GM19035 (cell line): Measurements from ENCODE around the gene TANC1.

Source experiments
- ATAC-seq: cut with Tn5 transposase; IDR thresholded peaks from one replicate; pipeline ENCODE4 v1.9.1; 2021; ENCODE audit not compliant: unreplicated experiment

Gene TANC1

DNA sequence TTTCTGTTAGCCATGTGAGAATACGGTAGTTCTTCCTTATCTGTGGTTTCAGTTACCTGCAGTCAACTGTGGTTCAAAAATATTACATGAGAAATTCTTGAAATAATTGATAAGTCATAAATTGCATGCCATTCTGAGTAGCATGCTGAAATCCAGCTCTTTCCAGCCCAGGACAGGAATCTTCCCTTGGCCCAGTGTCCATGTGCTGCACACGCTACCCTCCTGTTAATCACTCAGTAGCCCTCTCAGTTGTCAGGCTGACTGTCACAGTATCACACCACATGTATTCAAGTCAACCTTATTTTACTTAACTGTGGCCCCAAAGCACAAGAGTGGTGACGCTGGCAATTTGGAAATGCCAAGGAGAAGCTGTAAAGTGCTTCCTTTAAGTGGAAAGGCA is 141.1 kb downstream of the TANC1 start:
- no peak for ATAC-seq

DNA sequence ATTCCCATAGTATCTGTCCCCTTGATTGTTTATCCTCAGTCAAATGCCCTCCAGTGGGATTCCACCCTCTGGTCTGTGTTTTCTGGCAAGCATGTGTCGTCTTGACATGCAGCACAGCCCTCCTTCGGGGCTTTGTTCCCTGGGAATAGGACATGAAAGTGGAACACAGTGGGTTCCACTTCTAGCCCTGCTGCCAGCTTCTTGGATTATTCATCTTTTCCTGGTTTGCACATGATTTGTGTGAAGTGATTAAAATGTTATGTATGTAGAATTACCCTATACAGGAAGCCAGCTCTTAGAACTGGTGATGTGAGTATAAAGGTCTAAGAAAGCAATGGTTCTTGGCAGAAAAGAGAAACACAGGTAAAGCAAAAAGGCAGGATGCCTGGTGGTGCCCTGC is 142.3 kb downstream of the TANC1 start:
- ATAC-seq, result no peak

- no peak for ATAC-seq
These were observed 143.0 kb downstream of the TANC1 start for GRCh38 chr2:159111346-159111927.

DNA sequence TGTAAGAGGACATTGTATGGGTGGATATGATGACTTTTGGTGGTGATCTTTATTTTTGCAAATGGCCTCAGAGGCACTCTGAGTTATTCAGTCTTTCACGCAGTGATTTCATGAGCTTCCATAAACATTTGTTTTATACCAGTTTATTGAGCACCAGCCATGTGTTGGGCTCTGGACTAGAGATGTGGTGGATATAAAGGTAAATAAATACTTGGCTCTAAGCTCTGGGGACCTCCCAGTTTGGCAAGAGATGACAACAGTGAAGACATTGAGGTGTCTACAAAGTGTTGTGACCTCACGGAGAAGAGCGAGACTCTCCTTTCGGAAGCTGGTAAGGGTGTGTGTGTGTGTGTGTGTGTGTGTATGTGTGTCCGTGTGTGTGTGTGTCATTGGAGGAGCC is 146.4 kb downstream of the TANC1 start:
- ATAC-seq, result no peak

GRCh38 chr2:159116922-159117321 is 148.5 kb downstream of the TANC1 start:
- ATAC-seq, result no peak

DNA sequence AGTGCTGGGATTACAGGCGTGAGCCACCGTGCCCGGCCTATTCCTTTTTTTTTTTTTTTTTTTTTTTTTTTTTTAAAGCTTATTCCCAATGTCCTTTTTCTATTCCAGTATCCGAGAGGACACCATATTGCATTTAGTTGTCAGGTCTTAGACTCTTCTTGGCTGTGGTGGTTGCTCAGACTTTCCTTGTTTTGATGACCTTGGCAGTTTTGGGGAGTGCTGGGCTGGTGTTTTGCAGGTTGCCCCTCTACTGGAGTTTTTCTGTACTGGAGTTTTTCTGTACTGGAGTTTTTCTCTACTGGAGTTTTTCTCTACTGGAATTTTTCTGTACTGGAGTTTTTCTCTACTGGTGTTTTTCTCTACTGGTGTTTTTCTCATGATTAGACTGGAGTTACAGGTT is 149.2 kb downstream of the TANC1 start:
- ATAC-seq, result no peak

- peak; percentile 85 for ATAC-seq
These were observed 149.8 kb downstream of the TANC1 start for GRCh38 chr2:159118115-159118858.

GRCh38 chr2:159118859-159119500 is 150.5 kb downstream of the TANC1 start:
- ATAC-seq, result no peak

GRCh38 chr2:159119652-159120257 is 151.3 kb downstream of the TANC1 start:
- ATAC-seq, result no peak

DNA sequence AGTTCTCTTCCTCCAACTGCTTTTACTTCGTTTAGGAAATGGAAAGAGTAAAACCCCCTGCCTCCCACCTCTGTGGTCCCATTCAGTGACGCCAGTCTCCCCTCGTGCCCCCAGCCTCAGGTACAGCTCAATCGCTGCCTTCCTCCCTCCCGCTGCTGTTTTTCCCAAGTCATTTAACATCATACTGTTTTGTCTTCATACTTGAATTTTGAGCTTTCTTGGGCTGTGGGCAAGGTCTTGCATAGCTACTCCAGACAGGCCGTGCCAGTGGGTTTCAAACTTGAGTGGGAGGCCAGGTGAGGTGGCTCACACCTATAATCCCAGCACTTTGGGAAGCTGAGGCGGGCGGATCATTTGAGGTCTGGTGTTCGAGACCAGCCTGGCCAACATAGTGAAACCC is 155.3 kb downstream of the TANC1 start:
- no peak for ATAC-seq

GRCh38 chr2:159124441-159124911 is 156.0 kb downstream of the TANC1 start:
- ATAC-seq, result no peak

DNA sequence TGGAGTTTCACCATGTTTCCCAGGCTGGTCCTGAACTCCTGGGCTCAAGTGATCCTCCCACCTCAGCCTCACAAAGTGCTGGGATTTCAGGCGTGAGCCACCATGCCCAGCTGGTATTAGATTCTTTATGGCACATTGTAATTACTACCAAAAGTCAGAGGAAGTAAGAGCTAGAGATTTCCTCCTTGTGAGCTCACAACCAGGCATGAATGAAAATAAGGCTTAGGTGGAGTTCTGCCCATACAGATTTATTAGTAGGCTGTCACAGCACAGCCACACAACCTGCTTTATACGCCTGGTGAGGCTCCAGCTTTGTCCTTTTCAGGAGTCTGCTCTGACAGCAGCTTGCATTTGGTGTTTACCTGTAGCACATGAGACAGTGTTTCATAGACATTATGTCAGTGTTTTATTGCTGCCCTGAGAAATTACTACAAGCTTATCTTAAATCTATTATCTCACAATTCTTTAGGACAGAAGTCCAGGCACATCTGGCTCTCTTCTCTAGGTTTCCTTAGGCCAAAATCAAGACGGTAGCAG is 156.6 kb downstream of the TANC1 start:
- ATAC-seq, result no peak

DNA sequence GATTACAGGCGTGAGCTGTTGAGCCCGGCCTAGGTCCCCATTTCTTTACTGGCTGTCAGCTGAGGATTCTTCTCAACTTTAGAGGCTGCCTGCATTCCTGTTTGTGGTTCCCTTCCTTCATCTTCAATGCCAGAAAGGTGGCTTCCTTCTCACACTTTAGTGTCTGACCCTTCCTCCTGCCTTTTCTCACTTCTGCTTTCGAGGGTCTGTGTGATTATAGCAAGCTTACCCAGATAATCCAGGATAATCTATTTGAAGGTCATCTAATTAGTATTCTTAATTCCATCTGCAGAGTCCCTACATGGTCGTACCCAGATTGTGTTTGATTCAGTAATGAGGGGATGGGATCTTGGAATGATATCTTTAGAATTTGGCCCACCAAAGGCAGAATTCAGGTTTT is 157.4 kb downstream of the TANC1 start:
- no peak for ATAC-seq

GRCh38 chr2:159126432-159127022 is 158.1 kb downstream of the TANC1 start:
- no peak for ATAC-seq

DNA sequence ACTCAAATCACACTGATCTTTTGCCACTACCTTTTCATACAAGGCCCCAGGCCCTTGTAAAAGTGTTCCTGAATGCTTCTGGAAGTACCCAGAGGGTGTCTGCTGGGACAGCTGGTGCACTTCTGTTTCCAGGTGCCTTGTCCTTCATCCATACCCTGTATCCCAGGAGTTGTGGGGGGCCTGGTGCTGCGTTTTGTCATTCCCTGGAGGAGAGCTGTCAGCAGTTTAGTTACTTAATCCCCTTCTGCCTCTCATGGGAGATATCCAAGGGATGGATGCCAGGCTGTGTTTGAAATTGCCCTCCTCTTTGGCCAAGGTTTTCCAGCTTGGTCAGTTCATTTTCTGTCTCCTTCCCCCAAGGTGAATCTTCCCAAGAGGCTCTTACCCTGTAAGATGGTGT is 159.8 kb downstream of the TANC1 start:
- no peak for ATAC-seq

- ATAC-seq, result no peak
These were observed 160.8 kb downstream of the TANC1 start for GRCh38 chr2:159129269-159129668.

DNA sequence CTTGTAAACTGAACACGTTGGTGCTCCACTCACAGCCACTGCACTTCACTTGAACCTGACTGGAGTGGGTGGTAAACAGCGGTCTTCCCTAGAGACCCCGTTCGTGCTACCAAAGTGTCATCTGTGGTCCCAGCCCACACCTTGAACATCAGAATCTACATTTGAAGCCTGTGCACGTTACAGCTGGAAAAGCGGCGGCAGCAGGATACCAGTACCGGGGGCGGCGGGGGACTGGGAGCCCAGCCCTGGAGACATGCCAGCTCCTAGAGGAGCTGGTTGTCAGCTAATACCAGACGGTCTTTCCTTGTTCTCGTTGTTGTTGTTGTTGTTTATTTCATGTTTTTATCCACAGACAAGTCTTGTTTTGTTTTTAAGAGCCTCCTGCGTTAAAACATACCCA is 161.4 kb downstream of the TANC1 start:
- no peak for ATAC-seq

- ATAC-seq, result no peak
These were observed 161.9 kb downstream of the TANC1 start for GRCh38 chr2:159130302-159130701.

- ATAC-seq, result no peak
These were observed 162.9 kb downstream of the TANC1 start for GRCh38 chr2:159131267-159131913.

DNA sequence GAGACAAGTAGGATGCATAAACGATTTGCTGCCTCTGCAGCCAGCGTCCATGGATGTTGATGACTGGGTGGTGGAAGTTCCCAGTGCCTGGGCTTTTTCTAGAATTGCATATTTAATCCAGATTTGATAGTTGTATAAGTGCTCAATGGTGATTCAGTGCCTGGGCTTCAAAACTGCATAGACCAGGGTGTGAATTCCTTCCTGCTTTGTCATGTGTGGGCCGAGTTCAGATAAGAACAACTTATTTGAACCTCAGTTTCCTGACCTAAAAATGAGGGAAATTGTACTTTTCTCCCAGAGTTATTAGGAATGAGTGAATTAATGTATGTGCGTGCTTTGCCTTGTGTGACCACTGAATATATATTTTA is 163.5 kb downstream of the TANC1 start:
- ATAC-seq, result no peak

GRCh38 chr2:159133797-159134196 is 165.4 kb downstream of the TANC1 start:
- no peak for ATAC-seq
